Body of pancreas (tissue), 4 donors: Measurements from ENCODE around the gene ATP6V1B1. TPM values are rescaled to one million over a fixed set of nuclear protein-coding genes. Genes with fewer than 3 reads are reported as not detected.

Experiments used
- ATAC-seq: fragments of 150-250 bp; one replicate; pipeline ENCODE4 v1.9.1; 2016
- DNase-seq, 4 donors: peaks; one replicate each; pipeline ENCODE4 v3.0.0-alpha.2; 2019
- H3K27ac ChIP-seq, 4 donors: fragments of 200-600 bp; sonication (generic); 1 replicate in 3 of 4; 2 replicates in 1 of 4; pipeline versions ENCODE4 v1.5.1 to v1.6.1; 2016 to 2019; ENCODE audit warnings: mild to moderate bottlenecking in 1 of 4, mixed read lengths in 1 of 4, moderate library complexity in 1 of 4
- H3K27me3 ChIP-seq, 2 donors: fragments of 200-600 bp; sonication (generic); one replicate each; pipeline ENCODE4 v1.6.0; 2016; ENCODE audit warnings: mild to moderate bottlenecking in 1 of 2
- H3K36me3 ChIP-seq, 2 donors: fragments of 200-600 bp; sonication (generic); replicated peaks in 1 of 2; 2 replicates each; pipeline ENCODE4 v1.5.1; 2016; ENCODE audit warnings: low read depth in 2 of 2; ENCODE audit not compliant: insufficient read depth in 1 of 2
- H3K4me1 ChIP-seq: fragments of 200-600 bp; sonication (generic); one replicate; pipeline ENCODE4 v1.6.0; 2016
- H3K4me3 ChIP-seq, 2 donors: fragments of 200-600 bp; sonication (generic); 1 replicate in 1 of 2; 2 replicates in 1 of 2; pipeline ENCODE4 v1.5.1; 2016 to 2019
- H3K9me3 ChIP-seq, 3 donors: fragments of 200-600 bp; sonication (generic); 1 replicate in 2 of 3; 2 replicates in 1 of 3; pipeline ENCODE4 v1.5.1; 2016
- CTCF ChIP-seq, 7 experiments: fragments of 450-650 bp in 4 of 7; fragments of 200-600 bp in 3 of 7; sonication (generic) in 3 of 7; IDR thresholded peaks; one replicate each; pipeline ENCODE4 v1.5.1; 2016 to 2019; ENCODE audit warnings: antibody characterized with exemption in 7 of 7
- POLR2A ChIP-seq, 3 donors: fragments of 450-650 bp; IDR thresholded peaks; one replicate each; pipeline ENCODE4 v1.6.1; 2016; ENCODE audit warnings: antibody characterized with exemption in 3 of 3, mild to moderate bottlenecking in 2 of 3
- WGBS, 2 donors: methylation state at CpG; one replicate each; pipeline ENCODE4 v1.1.5; 2017; 5-methylcytosine and 5-hydroxymethylcytosine counted together
- intact Hi-C: fragments of 100-400 bp; cut with DNase I; formaldehyde crosslinking; loops from one replicate; pipeline ENCODE4 v1.15.1; 2023
- total RNA-seq, 2 donors: library from RNA; depleted of rRNA; stranded (reverse); fragments of >200 nt; gene quantifications; one replicate each; pipeline ENCODE4 v1.1.0, GENCODE V29; 2016

Gene ATP6V1B1
- total RNA-seq, 2 donors from 2014 or later: 9.9 to 17.9 TPM

- H3K27me3 ChIP-seq: no peaks in the 10 kb centered on the region
These were observed 25.9 kb downstream of the ATP6V1B1 start for GRCh38 chr2:70961648-70961994.

DNA sequence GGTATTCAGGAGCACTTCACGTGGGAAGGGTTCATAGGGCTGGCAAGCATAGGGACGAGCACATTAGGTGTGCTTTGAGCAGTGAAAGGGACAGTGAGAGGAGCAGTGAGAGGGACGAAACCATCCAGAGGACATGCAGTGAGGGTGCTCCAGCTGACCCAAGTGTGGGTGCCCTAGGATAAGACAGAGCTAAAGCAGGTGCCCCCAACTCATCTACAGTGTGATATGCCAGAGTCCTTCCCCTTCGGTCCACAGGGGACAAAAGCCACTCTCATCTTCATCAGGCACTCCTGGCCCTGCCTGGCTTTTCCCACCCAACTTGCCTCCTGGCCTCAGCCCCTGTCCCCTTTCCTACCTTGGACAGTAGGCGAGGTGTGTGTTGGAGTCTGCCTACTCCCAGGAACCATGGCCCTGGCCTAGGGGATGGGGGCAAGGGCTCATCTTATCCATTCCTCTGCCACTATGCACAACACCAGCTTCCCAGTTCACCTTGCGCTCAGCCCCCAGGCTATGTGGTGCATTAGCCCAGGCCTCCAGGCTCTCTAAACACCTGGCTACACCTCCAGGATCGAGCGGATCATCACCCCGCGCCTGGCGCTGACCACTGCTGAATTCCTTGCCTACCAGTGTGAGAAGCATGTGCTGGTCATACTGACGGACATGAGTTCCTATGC, 26.6 kb downstream of the ATP6V1B1 start:
- peak in 2 of 4 donors; percentile 0 to 10 for DNase-seq
- no peaks in the 10 kb centered on the region for H3K27me3 ChIP-seq
- no peak overlapping the region for H3K27ac ChIP-seq
- no peak for ATAC-seq
- WGBS, 2 donors: 70 to 81% methylated on average over 12 of the region's 12 CpGs
- no peak overlapping the region for H3K4me3 ChIP-seq
- H3K4me1 ChIP-seq: peaks cover 3% of the 10 kb centered on the region
- H3K9me3 ChIP-seq: no peaks in the 10 kb centered on the region
- H3K36me3 ChIP-seq: no peaks in the 10 kb centered on the region
- intact Hi-C loops: no loop called here
- TF ChIP-seq CTCF (IDR thresholded peaks at IDR 0.05) (no peak), POLR2A (IDR thresholded peaks at IDR 0.05) (no peak)

More at GRCh38 chr2:70961648-70961994, 25.9 kb downstream of the ATP6V1B1 start:
- DNase-seq (peak in 1 of 4 donors; percentile 1), ATAC-seq (no peak)
- intact Hi-C loops: no loop called here
- Histone ChIP-seq H3K4me3 (no peak overlapping the region), H3K27ac (no peak overlapping the region), H3K9me3 (no peaks in the 10 kb centered on the region), H3K36me3 (no peaks in the 10 kb centered on the region), H3K4me1 (peaks cover 3% of the 10 kb centered on the region)
- WGBS, 2 donors: 67 to 77% methylated on average over 4 of the region's 4 CpGs
- TF ChIP-seq CTCF (IDR thresholded peaks at IDR 0.05) (no peak), POLR2A (IDR thresholded peaks at IDR 0.05) (no peak)

DNA sequence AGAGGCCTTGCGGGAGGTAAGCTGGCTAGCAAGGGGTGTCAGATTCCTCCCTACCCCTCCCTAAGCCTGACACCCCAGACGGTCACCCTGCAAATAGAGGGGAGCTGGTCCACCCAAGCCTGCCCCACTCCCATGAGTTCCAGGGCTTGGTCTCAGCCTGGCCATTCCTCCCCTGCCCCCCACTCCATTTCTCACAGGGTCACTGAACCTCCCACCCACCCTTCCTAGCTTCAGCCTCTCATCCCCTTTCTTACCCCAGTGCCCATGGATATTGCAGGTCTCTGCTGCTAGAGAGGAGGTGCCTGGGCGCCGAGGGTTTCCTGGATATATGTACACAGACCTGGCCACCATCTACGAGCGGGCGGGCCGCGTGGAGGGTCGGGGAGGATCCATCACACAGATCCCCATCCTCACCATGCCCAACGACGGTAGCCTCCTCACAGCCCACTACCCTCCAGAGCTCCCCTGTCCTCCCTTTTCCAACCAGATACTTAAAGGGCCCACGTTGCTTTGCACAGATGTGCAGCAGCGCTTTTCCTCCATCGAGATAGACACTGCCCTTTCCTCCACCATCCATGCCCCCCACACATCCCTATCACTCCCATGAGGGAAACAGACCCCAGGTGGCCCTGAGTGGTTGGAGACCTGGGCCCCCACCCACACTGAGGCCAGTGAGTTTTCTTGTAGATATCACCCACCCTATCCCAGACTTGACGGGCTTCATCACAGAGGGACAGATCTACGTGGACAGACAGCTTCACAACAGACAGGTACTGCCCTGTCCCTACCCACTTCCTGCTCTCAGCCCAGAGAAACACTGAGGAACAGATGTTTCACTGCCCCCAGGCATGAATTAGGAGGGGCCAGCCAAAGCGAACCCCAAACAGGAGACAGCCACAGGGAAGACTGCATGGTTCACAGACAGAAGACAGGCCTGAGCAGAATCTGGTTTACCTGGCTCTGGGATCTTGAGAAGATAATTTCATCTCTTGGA, 27.5 kb downstream of the ATP6V1B1 start:
- H3K27me3 ChIP-seq: no peaks in the 10 kb centered on the region
- H3K4me3 ChIP-seq: no peak overlapping the region
- H3K4me1 ChIP-seq: peaks cover 3% of the 10 kb centered on the region
- TF ChIP-seq CTCF (IDR thresholded peaks at IDR 0.05): no peak
- TF ChIP-seq POLR2A (IDR thresholded peaks at IDR 0.05): no peak
- no peaks in the 10 kb centered on the region for H3K36me3 ChIP-seq
- H3K9me3 ChIP-seq: no peaks in the 10 kb centered on the region
- DNase-seq (peak in 3 of 4 donors; percentile 1 to 12 (median 5)), ATAC-seq (no peak)
- intact Hi-C loops: no loop called here
- 67 to 70% methylated on average over 15 to 18 of the region's 18 CpGs for WGBS, 2 donors
- no peak overlapping the region for H3K27ac ChIP-seq

DNA sequence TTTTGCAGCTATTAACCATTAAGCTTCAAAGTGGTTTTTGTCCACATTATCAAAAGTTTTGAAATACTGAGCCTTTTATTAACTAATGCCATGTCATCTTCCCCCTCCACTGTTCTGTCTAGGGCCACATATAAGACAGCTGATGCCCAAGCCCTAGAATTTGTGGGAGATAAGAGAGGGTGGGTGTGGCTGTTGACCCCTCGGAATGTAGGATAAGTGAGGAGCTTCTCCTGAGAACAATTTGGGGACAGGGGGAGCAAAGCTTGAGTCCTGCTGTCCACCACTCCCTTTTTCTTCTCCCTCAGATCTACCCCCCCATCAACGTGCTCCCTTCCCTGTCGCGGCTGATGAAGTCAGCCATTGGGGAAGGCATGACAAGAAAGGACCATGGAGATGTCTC, 28.4 kb downstream of the ATP6V1B1 start:
- intact Hi-C loops: no loop called here

More for the DNA sequence above, 28.4 kb downstream of the ATP6V1B1 start:
- Histone ChIP-seq H3K4me3 (no peak overlapping the region), H3K9me3 (no peaks in the 10 kb centered on the region), H3K27ac (no peak overlapping the region), H3K36me3 (no peaks in the 10 kb centered on the region), H3K4me1 (peaks cover 3% of the 10 kb centered on the region), H3K27me3 (no peaks in the 10 kb centered on the region)
- no peak for TF ChIP-seq POLR2A (IDR thresholded peaks at IDR 0.05)
- no peak for TF ChIP-seq CTCF (IDR thresholded peaks at IDR 0.05)
- ATAC-seq: no peak
- WGBS, 2 donors: 49 to 53% methylated on average over 4 of the region's 4 CpGs
- DNase-seq: peak in 1 of 4 donors; percentile 0
